Sigmoid colon (tissue), 4 donors: ENCODE measurements around the gene SIK2.

Experiments
- CTCF ChIP-seq, 4 experiments: fragments of 450-650 bp in 3 of 4; fragments of 200-600 bp in 1 of 4; IDR thresholded peaks; one replicate each; pipeline ENCODE4 v1.5.1; 2016 to 2019; ENCODE audit warnings: antibody characterized with exemption in 4 of 4, mild to moderate bottlenecking in 3 of 4, moderate library complexity in 2 of 4
- POLR2A ChIP-seq, 2 donors: fragments of 450-650 bp; IDR thresholded peaks; one replicate each; pipeline ENCODE4 v1.6.1; 2016; ENCODE audit warnings: antibody characterized with exemption in 2 of 2, mild to moderate bottlenecking in 2 of 2, moderate library complexity in 2 of 2
- POLR2AphosphoS5 ChIP-seq, 4 donors: sonication (generic); formaldehyde crosslinking; IDR thresholded peaks; one replicate each; pipeline ENCODE4 v1.6.1; 2017; ENCODE audit warnings: antibody characterized with exemption in 4 of 4

DNA sequence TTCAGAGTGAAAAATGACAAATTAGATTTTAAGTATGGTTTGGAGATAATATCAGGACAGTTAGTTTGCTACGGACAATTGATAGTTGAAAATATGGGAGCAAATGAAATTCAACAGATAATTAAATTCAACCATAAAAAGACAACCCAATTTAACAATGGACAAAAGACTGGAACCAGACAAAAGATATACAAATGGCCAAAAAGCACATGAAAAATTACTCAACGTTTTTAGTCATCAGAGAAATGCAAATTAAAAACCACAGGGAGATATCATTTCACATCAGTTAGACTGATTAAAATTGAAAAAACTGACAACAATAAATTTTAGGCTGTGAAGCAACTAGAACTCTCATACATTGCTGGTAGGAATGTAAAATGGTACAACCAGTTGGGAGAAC lies 27.2 kb downstream of the SIK2 start:
- no peak for TF ChIP-seq CTCF (IDR thresholded peaks at IDR 0.05)
- no peak for TF ChIP-seq POLR2AphosphoS5 (IDR thresholded peaks at IDR 0.05)
- no peak for TF ChIP-seq POLR2A (IDR thresholded peaks at IDR 0.05)
